NCI-H187 treated with DMSO at 0.1 percent for 48 hours (cell line): Measurements from ENCODE around the gene PCDH10.
"Not testable (repeated sequence)": the region's sequence is repeated elsewhere in the genome, so short reads cannot be mapped to it uniquely, and the experiment has no call there.

Source experiments
- DNase-seq: peaks from one replicate; lab custom pipeline; 2025; lab: John Stamatoyannopoulos, UW

PCDH10 gene

GRCh38 chr4:133150486-133151340 is 1.6 kb downstream of the PCDH10 start:
- no peak for DNase-seq

GRCh38 chr4:133151341-133151690 is 2.2 kb downstream of the PCDH10 start:
- DNase-seq, result no peak

GRCh38 chr4:133151691-133152329 is 2.7 kb downstream of the PCDH10 start:
- DNase-seq, result no peak

GRCh38 chr4:133152330-133152821 is 3.3 kb downstream of the PCDH10 start:
- DNase-seq, result no peak

- DNase-seq, result no peak
Measured at GRCh38 chr4:133152831-133153481, 3.9 kb downstream of the PCDH10 start.

GRCh38 chr4:133154725-133155124 is 5.6 kb downstream of the PCDH10 start:
- DNase-seq, result no peak

GRCh38 chr4:133156096-133156495 is 7.0 kb downstream of the PCDH10 start:
- no peak for DNase-seq

GRCh38 chr4:133156556-133156955 is 7.5 kb downstream of the PCDH10 start:
- DNase-seq, result no peak

- no peak for DNase-seq
Measured at GRCh38 chr4:133157460-133158160, 8.5 kb downstream of the PCDH10 start.

- DNase-seq, result no peak
Measured at GRCh38 chr4:133160853-133161252, 11.8 kb downstream of the PCDH10 start.

GRCh38 chr4:133161570-133162295 is 12.6 kb downstream of the PCDH10 start:
- DNase-seq, result no peak

- no peak for DNase-seq
Measured at GRCh38 chr4:133162941-133163340, 13.8 kb downstream of the PCDH10 start.

GRCh38 chr4:133178956-133179355 is 29.9 kb downstream of the PCDH10 start:
- no peak for DNase-seq

- DNase-seq, result no peak
Measured at GRCh38 chr4:133186210-133186609, 37.1 kb downstream of the PCDH10 start.

GRCh38 chr4:133186845-133187244 is 37.8 kb downstream of the PCDH10 start:
- DNase-seq, result no peak

- DNase-seq, result no peak
Measured at GRCh38 chr4:133188433-133189146, 39.5 kb downstream of the PCDH10 start.

- no peak for DNase-seq
Measured at GRCh38 chr4:133189147-133189517, 40.0 kb downstream of the PCDH10 start.

- DNase-seq, result no peak
Measured at GRCh38 chr4:133190098-133190497, 41.0 kb downstream of the PCDH10 start.

- DNase-seq, result no peak
Measured at GRCh38 chr4:133208694-133209285, 59.7 kb downstream of the PCDH10 start.

- no peak for DNase-seq
Measured at GRCh38 chr4:133233922-133234321, 84.8 kb downstream of the PCDH10 start.

- not testable (repeated sequence) for DNase-seq
Measured at GRCh38 chr4:133240451-133240850, 91.4 kb downstream of the PCDH10 start.
